ENCODE measurements around the gene WFDC1. TPM values are rescaled to one million over a fixed set of nuclear protein-coding genes. Genes with fewer than 3 reads are reported as not detected.

Gene WFDC1
- total and polyA plus RNA-seq, 10 of the 15 experiments (the other 5 are each of a cell fraction or from before 2014, with no cell fraction given), result not detected

DNA sequence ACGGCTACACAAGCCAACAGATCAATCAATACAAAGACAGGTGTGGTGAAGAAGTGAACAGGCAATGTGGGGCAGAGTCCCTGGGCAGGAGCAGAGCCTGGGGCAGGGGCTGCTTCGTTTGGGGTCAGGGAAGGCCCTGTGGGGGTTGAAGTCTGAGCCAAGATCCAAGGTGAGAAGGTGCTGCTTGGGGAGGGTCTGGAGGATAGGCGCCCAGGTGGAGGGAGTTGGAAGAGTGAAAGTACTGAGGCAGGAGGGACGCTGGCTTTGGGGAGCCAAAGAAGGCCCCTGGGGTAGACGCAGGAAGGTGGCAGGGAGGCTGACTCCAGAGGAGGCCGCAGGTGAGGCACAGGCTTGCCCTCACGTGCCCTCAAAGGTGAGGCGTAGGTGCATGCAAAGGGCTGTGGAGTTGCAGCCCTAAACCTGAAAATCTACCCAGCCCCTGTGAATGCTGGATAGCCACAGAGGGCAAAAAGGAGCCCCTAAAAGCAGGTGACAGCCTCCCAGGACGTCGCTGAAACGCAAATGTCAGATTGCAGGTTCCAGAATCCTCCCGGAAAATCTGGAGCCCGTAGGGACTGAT is 33.3 kb downstream of the WFDC1 start:
- Histone ChIP-seq H3K4me1 (ENCODE audit: control insufficient read depth, insufficient read depth, low read length) (no peaks in the 10 kb centered on the region), H3K9ac (ENCODE audit: control insufficient read depth, insufficient read depth, low read length) (no peak overlapping the region), H3K36me3 (ENCODE audit: control insufficient read depth in 2 of 2, insufficient read depth in 2 of 2, low read length in 1 of 2) (no peaks in the 10 kb centered on the region), H3K27me3 (replicated peaks in 1 of 2; ENCODE audit: control insufficient read depth in 2 of 2, insufficient read depth in 2 of 2, low read length in 1 of 2) (peaks cover 0 to 2% of the 10 kb centered on the region in 2 experiments; a peak in 1 of 4 replicates), H4K20me1 (ENCODE audit: control insufficient read depth, insufficient read depth) (no peaks in the 10 kb centered on the region), H3K4me2 (ENCODE audit: control insufficient read depth, insufficient read depth) (no peak overlapping the region), H3K4me3 (no peak overlapping the region), H3K27ac (ENCODE audit: control insufficient read depth, insufficient read depth) (no peak overlapping the region), H2AFZ (ENCODE audit: control insufficient read depth, low read depth, low read length) (no peak overlapping the region), H3K79me2 (ENCODE audit: control insufficient read depth, insufficient read depth, low read length) (no peaks in the 10 kb centered on the region), H3K9me3 (replicated peaks; ENCODE audit: control insufficient read depth, insufficient read depth, low read length) (no peaks in the 10 kb centered on the region)
- FAIRE-seq, result no peak
- CTCF ChIA-PET, result no interaction called here
- 10% methylated on average over 13 of the region's 13 CpGs for WGBS (ENCODE audit: insufficient coverage, insufficient replicate concordance, low lambda C conversion rate, missing lambda C conversion rate)
- in situ Hi-C loops (cut with MboI) (no loop called here), intact Hi-C loops (cut with micrococcal nuclease; ENCODE audit: unreplicated experiment) (no loop called here)
- RAD21 ChIA-PET (ENCODE audit: unreplicated experiment), result no interaction called here
- POLR2A ChIA-PET, result no interaction called here
- no peak for DNase-seq (ENCODE audit: low read depth, low spot score)
- ATAC-seq, result no peak
- SMC1A ChIA-PET (ENCODE audit: uncharacterized antibody, unreplicated experiment), result no interaction called here
- BruUV-seq (replicated peaks), result no TSS peak
- TF ChIP-seq BRCA1 (IDR thresholded peaks at IDR 0.05; ENCODE audit: low read depth, low read length) (no peak), E4F1 (IDR thresholded peaks at IDR 0.05; ENCODE audit: borderline replicate concordance, partially characterized antibody) (no peak), CBX5 (IDR thresholded peaks at IDR 0.05; ENCODE audit: low read depth) (no peak), IRF3 (IDR thresholded peaks at IDR 0.05) (no peak), MLLT1 (IDR thresholded peaks at IDR 0.05) (no peak), MTA2 (IDR thresholded peaks at IDR 0.05; ENCODE audit: low read depth) (no peak), ATF7 (IDR thresholded peaks at IDR 0.05; ENCODE audit: low read depth) (no peak), TARDBP (IDR thresholded peaks at IDR 0.05; ENCODE audit: borderline replicate concordance) (no peak), TBL1XR1 (IDR thresholded peaks at IDR 0.05; ENCODE audit: low read depth, low read length) (no peak), CHD2 (IDR thresholded peaks at IDR 0.05; ENCODE audit: borderline replicate concordance, low read depth, low read length) (no peak), HCFC1 (IDR thresholded peaks at IDR 0.05; ENCODE audit: low read length) (no peak), TAF1 (IDR thresholded peaks at IDR 0.05; ENCODE audit: borderline replicate concordance, low read depth, low read length) (no peak)
- TF ChIP-seq, protein P1, sequence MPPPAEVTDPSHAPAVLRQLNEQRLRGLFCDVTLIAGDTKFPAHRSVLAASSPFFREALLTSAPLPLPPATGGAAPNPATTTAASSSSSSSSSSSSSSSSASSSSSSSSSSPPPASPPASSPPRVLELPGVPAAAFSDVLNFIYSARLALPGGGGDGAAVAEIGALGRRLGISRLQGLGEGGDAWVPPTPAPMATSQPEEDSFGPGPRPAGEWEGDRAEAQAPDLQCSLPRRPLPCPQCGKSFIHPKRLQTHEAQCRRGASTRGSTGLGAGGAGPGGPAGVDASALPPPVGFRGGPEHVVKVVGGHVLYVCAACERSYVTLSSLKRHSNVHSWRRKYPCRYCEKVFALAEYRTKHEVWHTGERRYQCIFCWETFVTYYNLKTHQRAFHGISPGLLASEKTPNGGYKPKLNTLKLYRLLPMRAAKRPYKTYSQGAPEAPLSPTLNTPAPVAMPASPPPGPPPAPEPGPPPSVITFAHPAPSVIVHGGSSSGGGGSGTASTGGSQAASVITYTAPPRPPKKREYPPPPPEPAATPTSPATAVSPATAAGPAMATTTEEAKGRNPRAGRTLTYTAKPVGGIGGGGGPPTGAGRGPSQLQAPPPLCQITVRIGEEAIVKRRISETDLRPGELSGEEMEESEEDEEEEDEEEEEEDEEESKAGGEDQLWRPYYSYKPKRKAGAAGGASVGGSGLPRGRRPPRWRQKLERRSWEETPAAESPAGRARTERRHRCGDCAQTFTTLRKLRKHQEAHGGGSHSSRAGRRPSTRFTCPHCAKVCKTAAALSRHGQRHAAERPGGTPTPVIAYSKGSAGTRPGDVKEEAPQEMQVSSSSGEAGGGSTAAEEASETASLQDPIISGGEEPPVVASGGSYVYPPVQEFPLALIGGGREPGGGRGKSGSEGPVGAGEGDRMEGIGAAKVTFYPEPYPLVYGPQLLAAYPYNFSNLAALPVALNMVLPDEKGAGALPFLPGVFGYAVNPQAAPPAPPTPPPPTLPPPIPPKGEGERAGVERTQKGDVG (CRISPR knock-in tag; IDR thresholded peaks at IDR 0.05), result no peak
- TF ChIP-seq, protein P2, sequence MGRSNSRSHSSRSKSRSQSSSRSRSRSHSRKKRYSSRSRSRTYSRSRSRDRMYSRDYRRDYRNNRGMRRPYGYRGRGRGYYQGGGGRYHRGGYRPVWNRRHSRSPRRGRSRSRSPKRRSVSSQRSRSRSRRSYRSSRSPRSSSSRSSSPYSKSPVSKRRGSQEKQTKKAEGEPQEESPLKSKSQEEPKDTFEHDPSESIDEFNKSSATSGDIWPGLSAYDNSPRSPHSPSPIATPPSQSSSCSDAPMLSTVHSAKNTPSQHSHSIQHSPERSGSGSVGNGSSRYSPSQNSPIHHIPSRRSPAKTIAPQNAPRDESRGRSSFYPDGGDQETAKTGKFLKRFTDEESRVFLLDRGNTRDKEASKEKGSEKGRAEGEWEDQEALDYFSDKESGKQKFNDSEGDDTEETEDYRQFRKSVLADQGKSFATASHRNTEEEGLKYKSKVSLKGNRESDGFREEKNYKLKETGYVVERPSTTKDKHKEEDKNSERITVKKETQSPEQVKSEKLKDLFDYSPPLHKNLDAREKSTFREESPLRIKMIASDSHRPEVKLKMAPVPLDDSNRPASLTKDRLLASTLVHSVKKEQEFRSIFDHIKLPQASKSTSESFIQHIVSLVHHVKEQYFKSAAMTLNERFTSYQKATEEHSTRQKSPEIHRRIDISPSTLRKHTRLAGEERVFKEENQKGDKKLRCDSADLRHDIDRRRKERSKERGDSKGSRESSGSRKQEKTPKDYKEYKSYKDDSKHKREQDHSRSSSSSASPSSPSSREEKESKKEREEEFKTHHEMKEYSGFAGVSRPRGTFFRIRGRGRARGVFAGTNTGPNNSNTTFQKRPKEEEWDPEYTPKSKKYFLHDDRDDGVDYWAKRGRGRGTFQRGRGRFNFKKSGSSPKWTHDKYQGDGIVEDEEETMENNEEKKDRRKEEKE (IDR thresholded peaks at IDR 0.05), result no peak
